ENCODE results near the gene BRD4. TPM values are rescaled to one million over a fixed set of nuclear protein-coding genes. Genes with fewer than 3 reads are reported as not detected.

Gene BRD4
- polyA plus RNA-seq, 3 donors: 3.7 to 19.2 (median 4.2) TPM

DNA sequence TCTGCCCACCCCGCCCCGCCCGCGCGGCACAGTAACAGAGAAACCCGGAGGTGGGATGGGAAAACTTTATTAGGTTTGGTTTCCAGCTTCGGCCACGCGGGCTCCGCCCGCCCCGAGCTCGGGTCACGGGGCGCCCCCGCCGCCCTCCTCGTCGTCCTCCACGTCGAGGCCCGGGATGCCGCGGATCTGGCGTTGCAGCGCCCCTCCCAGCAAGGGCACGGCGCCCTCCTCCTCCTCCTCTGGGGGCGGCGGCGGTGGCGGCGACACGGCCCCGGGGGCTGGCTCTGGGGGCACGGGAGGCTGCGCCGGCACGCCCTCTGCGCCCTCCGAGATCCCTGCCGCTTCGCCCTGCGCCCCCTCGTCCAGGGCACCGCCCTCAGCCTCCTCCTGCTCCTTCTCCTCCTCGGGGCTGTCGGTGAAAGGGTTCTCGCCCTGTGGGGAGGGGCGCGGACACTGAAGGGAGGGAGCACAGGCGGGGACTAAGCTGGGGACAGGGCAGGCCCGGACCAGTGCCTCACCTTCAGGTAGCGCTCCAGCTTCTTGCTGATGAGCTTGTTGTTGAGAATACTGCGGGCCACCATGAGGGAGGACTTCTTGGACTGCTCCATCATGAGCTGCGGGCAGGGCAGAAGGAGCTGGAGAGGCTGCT is 47.8 kb upstream of the BRD4 start:
- H3K36me3 ChIP-seq (replicated peaks in 1 of 2; ENCODE audit: control insufficient read depth in 1 of 2, insufficient read depth in 2 of 2, low read length in 2 of 2): peaks cover 3 to 18% of the 10 kb centered on the region in 2 donors
- WGBS (ENCODE audit: insufficient coverage): 2% methylated on average over 48 of the region's 56 CpGs
- H3K27me3 ChIP-seq (ENCODE audit: control insufficient read depth in 2 of 2, insufficient read depth in 2 of 2, low read length in 2 of 2): no peaks in the 10 kb centered on the region
- H2AFZ ChIP-seq (ENCODE audit: insufficient read depth, low read depth, low read length, poor library complexity, severe bottlenecking): peak overlapping the region; percentile 81
- H3K27me3 Mint-ChIP-seq (ENCODE audit: low read depth in 3 of 3): peaks cover 0 to 1% (median 1%) of the 10 kb centered on the region in 3 donors
- H3K9me3 ChIP-seq (replicated peaks in 1 of 2; ENCODE audit: control insufficient read depth in 1 of 2, insufficient read depth in 1 of 2, low read length in 2 of 2): no peaks in the 10 kb centered on the region
- peak overlapping the region; percentile 93 to 99 for H3K4me3 Mint-ChIP-seq
- peaks cover 46% of the 10 kb centered on the region for H3K79me2 ChIP-seq (ENCODE audit: insufficient read depth, low read length)
- peak overlapping the region; percentile 99 for H3K9ac ChIP-seq (ENCODE audit: insufficient read depth, low read length, poor library complexity, severe bottlenecking)
- H3K27ac Mint-ChIP-seq: peak overlapping the region in 6 of 7 donors; percentile 69 to 96 (median 76)
- H3K4me2 ChIP-seq (replicated peaks; ENCODE audit: extremely low read depth, low read length, poor library complexity, severe bottlenecking): peak overlapping the region; percentile 99
- H3K9me3 Mint-ChIP-seq: peaks cover 0 to 3% (median 0%) of the 10 kb centered on the region in 7 donors
- intact Hi-C loops (cut with micrococcal nuclease): loop anchor here (5.0 to 10.0 kb wide), 6 partner anchors 37 to 255 kb away; partner anchors contain the start of genes AKAP8L (in 2 of the 2) and BRD4 (in 1 of the 2)
- peaks cover 37% of the 10 kb centered on the region for H4K20me1 ChIP-seq (ENCODE audit: insufficient read depth, low read length)
- peak overlapping the region; percentile 31 to 96 for H3K27ac ChIP-seq (ENCODE audit: low read depth in 1 of 2, low read length in 2 of 2)
- peak in 1 of 3 donors; percentile 22 for DNase-seq
- H3K4me1 Mint-ChIP-seq: peaks cover 27% of the 10 kb centered on the region
- H3K4me1 ChIP-seq (ENCODE audit: control insufficient read depth in 1 of 2, insufficient read depth in 2 of 2, low read length in 2 of 2): peaks cover 21 to 31% of the 10 kb centered on the region in 2 donors
- peaks cover 3 to 12% of the 10 kb centered on the region in 2 donors for H3K36me3 Mint-ChIP-seq
- TF ChIP-seq, protein P1, sequence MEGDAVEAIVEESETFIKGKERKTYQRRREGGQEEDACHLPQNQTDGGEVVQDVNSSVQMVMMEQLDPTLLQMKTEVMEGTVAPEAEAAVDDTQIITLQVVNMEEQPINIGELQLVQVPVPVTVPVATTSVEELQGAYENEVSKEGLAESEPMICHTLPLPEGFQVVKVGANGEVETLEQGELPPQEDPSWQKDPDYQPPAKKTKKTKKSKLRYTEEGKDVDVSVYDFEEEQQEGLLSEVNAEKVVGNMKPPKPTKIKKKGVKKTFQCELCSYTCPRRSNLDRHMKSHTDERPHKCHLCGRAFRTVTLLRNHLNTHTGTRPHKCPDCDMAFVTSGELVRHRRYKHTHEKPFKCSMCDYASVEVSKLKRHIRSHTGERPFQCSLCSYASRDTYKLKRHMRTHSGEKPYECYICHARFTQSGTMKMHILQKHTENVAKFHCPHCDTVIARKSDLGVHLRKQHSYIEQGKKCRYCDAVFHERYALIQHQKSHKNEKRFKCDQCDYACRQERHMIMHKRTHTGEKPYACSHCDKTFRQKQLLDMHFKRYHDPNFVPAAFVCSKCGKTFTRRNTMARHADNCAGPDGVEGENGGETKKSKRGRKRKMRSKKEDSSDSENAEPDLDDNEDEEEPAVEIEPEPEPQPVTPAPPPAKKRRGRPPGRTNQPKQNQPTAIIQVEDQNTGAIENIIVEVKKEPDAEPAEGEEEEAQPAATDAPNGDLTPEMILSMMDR (IDR thresholded peaks at IDR 0.05): no peak
- peak overlapping the region; percentile 46 to 99 (median 77) for H3K4me3 ChIP-seq (replicated peaks in 1 of 3; ENCODE audit: low read depth in 2 of 3, low read length in 3 of 3)

DNA sequence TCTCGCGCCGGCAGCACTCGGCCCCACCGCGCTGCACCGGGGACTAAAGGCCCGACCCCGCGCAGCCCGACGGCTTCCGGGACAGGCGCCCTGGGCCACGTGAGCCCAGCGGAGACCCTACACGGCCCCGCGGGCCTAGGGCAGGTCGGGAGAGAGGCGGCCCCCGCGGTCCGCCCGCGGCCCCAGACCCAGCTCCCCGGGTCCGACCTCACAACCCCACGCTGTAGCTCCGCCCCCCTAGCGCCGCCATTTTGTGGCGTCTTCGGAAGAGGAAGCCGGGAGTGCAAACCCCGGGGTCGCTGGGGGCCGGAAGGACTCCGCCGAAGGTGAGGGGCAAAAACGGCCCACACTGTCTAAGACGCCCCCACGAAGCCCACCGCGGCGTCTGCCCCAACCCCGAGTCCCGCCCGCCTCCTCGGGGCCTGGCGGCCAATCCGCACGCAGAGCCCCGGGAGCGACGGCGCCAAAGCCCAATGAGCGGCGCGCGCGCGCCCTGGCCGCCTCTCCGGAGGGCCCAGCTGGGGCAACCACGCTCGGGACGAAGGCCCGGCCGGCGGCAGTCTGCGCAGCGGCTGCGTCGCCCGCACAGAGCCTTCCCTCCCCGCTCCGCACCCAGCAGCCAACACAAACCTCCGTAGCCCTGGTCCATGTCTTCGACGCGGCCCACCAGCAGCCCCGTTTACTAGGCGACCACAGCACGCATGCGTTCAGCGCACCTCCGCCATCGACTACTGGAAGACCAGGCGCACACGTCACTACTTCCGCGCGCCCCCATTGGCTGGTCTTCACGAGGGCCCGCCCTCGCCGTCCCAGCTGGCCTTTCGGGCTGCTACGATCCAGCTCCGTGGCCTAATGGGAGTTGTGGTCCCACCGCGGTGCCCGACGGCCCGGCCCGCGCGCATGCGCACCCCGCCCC is 47.0 kb upstream of the BRD4 start, which contains the start of gene AKAP8:
Gene AKAP8 (minus strand): TSS at position 705 of the 916 bp plus-strand sequence. CDS start 56 bp downstream, at position 649.
- peak within 1 kb of the TSS; percentile 79 to 96 for H3K27ac ChIP-seq (ENCODE audit: low read depth in 1 of 2, low read length in 2 of 2)
- peak within 1 kb of the TSS; percentile 84 to 99 (median 99) for H3K4me3 ChIP-seq (replicated peaks in 1 of 3; ENCODE audit: low read depth in 2 of 3, low read length in 3 of 3)
- H3K36me3 Mint-ChIP-seq: peaks cover 3 to 20% of the 10 kb centered on the region in 2 donors
- H3K27me3 ChIP-seq (ENCODE audit: control insufficient read depth in 2 of 2, insufficient read depth in 2 of 2, low read length in 2 of 2): no peaks in the 10 kb centered on the region
- peak within 1 kb of the TSS; percentile 87 to 99 (median 98) for H3K27ac Mint-ChIP-seq
- H3K4me1 Mint-ChIP-seq: peaks cover 27% of the 10 kb centered on the region
- H2AFZ ChIP-seq (ENCODE audit: insufficient read depth, low read depth, low read length, poor library complexity, severe bottlenecking): peak within 1 kb of the TSS; percentile 81
- H4K20me1 ChIP-seq (ENCODE audit: insufficient read depth, low read length): peaks cover 45% of the 10 kb centered on the region
- H3K9ac ChIP-seq (ENCODE audit: insufficient read depth, low read length, poor library complexity, severe bottlenecking): peak within 1 kb of the TSS; percentile 99
- H3K9me3 Mint-ChIP-seq: peaks cover 0 to 3% (median 0%) of the 10 kb centered on the region in 7 donors
- peaks cover 0 to 1% (median 1%) of the 10 kb centered on the region in 3 donors for H3K27me3 Mint-ChIP-seq (ENCODE audit: low read depth in 3 of 3)
- DNase-seq: peak; percentile 98 to 100 (median 99)
- no peaks in the 10 kb centered on the region for H3K9me3 ChIP-seq (replicated peaks in 1 of 2; ENCODE audit: control insufficient read depth in 1 of 2, insufficient read depth in 1 of 2, low read length in 2 of 2)
- peak within 1 kb of the TSS; percentile 99 for H3K4me2 ChIP-seq (replicated peaks; ENCODE audit: extremely low read depth, low read length, poor library complexity, severe bottlenecking)
- H3K4me3 Mint-ChIP-seq: peak within 1 kb of the TSS; percentile 99 to 100
- WGBS (ENCODE audit: insufficient coverage): under 1% methylated on average over 111 of the region's 111 CpGs
- peaks cover 8 to 26% of the 10 kb centered on the region in 2 donors for H3K36me3 ChIP-seq (replicated peaks in 1 of 2; ENCODE audit: control insufficient read depth in 1 of 2, insufficient read depth in 2 of 2, low read length in 2 of 2)
- peaks cover 54% of the 10 kb centered on the region for H3K79me2 ChIP-seq (ENCODE audit: insufficient read depth, low read length)
- TF ChIP-seq, protein P1 (IDR thresholded peaks at IDR 0.05): no peak
- intact Hi-C loops (cut with micrococcal nuclease): loop anchor here (5.0 to 10.0 kb wide), 6 partner anchors 38 to 255 kb away; partner anchors contain the start of genes AKAP8L (in 1 of the 2) and BRD4 (in 1 of the 2)
- peaks cover 21 to 31% of the 10 kb centered on the region in 2 donors for H3K4me1 ChIP-seq (ENCODE audit: control insufficient read depth in 1 of 2, insufficient read depth in 2 of 2, low read length in 2 of 2)
